Fibroblast of lung (primary cell): Measurements from ENCODE around the gene PHF20.
"Not testable (repeated sequence)": the region's sequence is repeated elsewhere in the genome, so short reads cannot be mapped to it uniquely, and the experiment has no call there.

Experiments used
- CTCF ChIP-seq, 2 donors: IDR thresholded peaks in 1 of 2; conservative IDR thresholded peaks in 1 of 2; 1 replicate in 1 of 2; 2 replicates in 1 of 2; pipeline ENCODE4 v1.5.1; 2011 to 2012; ENCODE audit warnings: low read length in 2 of 2, control low read depth in 1 of 2, inconsistent platforms in 1 of 2, low read depth in 1 of 2, mild to moderate bottlenecking in 1 of 2
- EZH2 ChIP-seq: IDR thresholded peaks from 2 replicates; pipeline ENCODE4 v1.5.1; 2012; ENCODE audit warnings: low read length, control low read depth, mild to moderate bottlenecking; ENCODE audit errors: missing control alignments

GRCh38 chr20:35851659-35852058 is 79.8 kb downstream of the PHF20 start:
- not testable (repeated sequence) for TF ChIP-seq CTCF (conservative IDR thresholded peaks at IDR 0.05 in 1 of 2, IDR thresholded peaks at IDR 0.05 in 1 of 2; ENCODE audit: low read depth in 1 of 2, low read length in 2 of 2); EZH2
